OCI-LY7 (cell line): ENCODE results near the gene SAA2. TPM values are rescaled to one million over a fixed set of nuclear protein-coding genes. Genes with fewer than 3 reads are reported as not detected.

Source experiments
- BruUV-seq: library from RNA; stranded (reverse); fragments of 400-500 nt; replicated peaks from 2 replicates; lab custom pipeline; 2021; lab: Mats Ljungman, UMichigan
- CTCF ChIA-PET: fragments of 300-600 bp; sonication (Branson Sonifier 250); formaldehyde crosslinking; loops from one replicate; lab custom pipeline; 2022; ENCODE audit warnings: antibody characterized with exemption; ENCODE audit not compliant: unreplicated experiment; lab: Charles Lee
- POLR2A ChIA-PET: fragments of 300-600 bp; sonication (Branson Sonifier 250); formaldehyde crosslinking; loops from one replicate; lab custom pipeline; 2022; ENCODE audit warnings: antibody characterized with exemption; lab: Charles Lee
- DNase-seq: peaks from one replicate; pipeline ENCODE4 v3.0.0-alpha.2; 2015; ENCODE audit warnings: low spot score
- H2AFZ ChIP-seq: fragments of 200-600 bp; sonication (generic), shearing (Covaris generic); 2 replicates; pipeline ENCODE4 v1.6.1; 2014; ENCODE audit warnings: mild to moderate bottlenecking, antibody characterized with exemption, low read length, moderate library complexity
- H3K27ac ChIP-seq: fragments of 200-600 bp; sonication (generic); 2 replicates; pipeline ENCODE4 v1.5.1; 2014; ENCODE audit warnings: mixed run types, low read depth, mild to moderate bottlenecking, moderate library complexity, low read length, inconsistent platforms; ENCODE audit not compliant: poor library complexity, severe bottlenecking
- H3K36me3 ChIP-seq: fragments of 200-600 bp; sonication (generic); 2 replicates; pipeline ENCODE4 v1.6.1; 2014; ENCODE audit warnings: mild to moderate bottlenecking, antibody characterized with exemption, low read length, moderate library complexity, mixed read lengths; ENCODE audit not compliant: insufficient read depth
- H3K4me1 ChIP-seq: fragments of 200-600 bp; sonication (generic); 2 replicates; pipeline ENCODE4 v1.5.1; 2014; ENCODE audit warnings: mild to moderate bottlenecking, low read length; ENCODE audit not compliant: insufficient read depth, poor library complexity, severe bottlenecking
- H3K4me2 ChIP-seq: fragments of 200-600 bp; sonication (generic); 2 replicates; pipeline ENCODE4 v1.6.1; 2014; ENCODE audit warnings: mild to moderate bottlenecking, low read length
- H3K4me3 ChIP-seq: fragments of 200-600 bp; sonication (generic); 2 replicates; pipeline ENCODE4 v1.5.1; 2014; ENCODE audit warnings: mild to moderate bottlenecking, low read depth, low read length; ENCODE audit not compliant: poor library complexity, severe bottlenecking
- H3K79me2 ChIP-seq: fragments of 200-600 bp; sonication (generic); 2 replicates; pipeline ENCODE4 v1.6.1; 2016; ENCODE audit warnings: low read depth, mild to moderate bottlenecking, low read length, moderate library complexity, mixed read lengths; ENCODE audit not compliant: insufficient read depth
- H3K9me2 ChIP-seq: fragments of 200-600 bp; sonication (generic); 2 replicates; pipeline ENCODE4 v1.6.1; 2016; ENCODE audit warnings: mild to moderate bottlenecking, low read length, mixed read lengths; ENCODE audit not compliant: insufficient read depth
- H3K9me3 ChIP-seq: fragments of 200-600 bp; sonication (generic); 2 replicates; pipeline ENCODE4 v1.6.1; 2014; ENCODE audit warnings: mild to moderate bottlenecking, mixed run types, low read length, mixed read lengths
- H4K20me1 ChIP-seq: fragments of 200-600 bp; sonication (generic); 2 replicates; pipeline ENCODE4 v1.6.1; 2014; ENCODE audit warnings: mild to moderate bottlenecking, antibody characterized with exemption, low read length, moderate library complexity, mixed read lengths; ENCODE audit not compliant: insufficient read depth
- EZH2phosphoT487 ChIP-seq: fragments of 200-600 bp; sonication (generic); IDR thresholded peaks from 2 replicates; pipeline ENCODE4 v1.6.1; 2018; ENCODE audit warnings: low read depth, borderline replicate concordance, mild to moderate bottlenecking, mixed run types, antibody characterized with exemption, low read length, moderate library complexity, mixed read lengths
- intact Hi-C: fragments of 100-400 bp; cut with micrococcal nuclease; formaldehyde crosslinking; loops from one replicate; pipeline ENCODE4 v1.10.0; 2022; ENCODE audit not compliant: unreplicated experiment
- total RNA-seq, 2 experiments: library from RNA; depleted of rRNA in 1 of 2; stranded (reverse); fragments of >200 nt in 1 of 2; shearing (Covaris generic) in 1 of 2; gene quantifications; 2 replicates each; pipeline ENCODE4 v1.2.3, GENCODE V29; 2014 to 2022
- TF ChIP-seq, protein P1 (sequence below): fragments of 200-600 bp; sonication (generic); conservative IDR thresholded peaks from 2 replicates; pipeline ENCODE4 v1.5.1; 2014; ENCODE audit warnings: mild to moderate bottlenecking, antibody characterized with exemption, low read length, moderate library complexity, mixed read lengths

Gene SAA2
- total RNA-seq, 2 experiments from 2014 or later: not detected

DNA sequence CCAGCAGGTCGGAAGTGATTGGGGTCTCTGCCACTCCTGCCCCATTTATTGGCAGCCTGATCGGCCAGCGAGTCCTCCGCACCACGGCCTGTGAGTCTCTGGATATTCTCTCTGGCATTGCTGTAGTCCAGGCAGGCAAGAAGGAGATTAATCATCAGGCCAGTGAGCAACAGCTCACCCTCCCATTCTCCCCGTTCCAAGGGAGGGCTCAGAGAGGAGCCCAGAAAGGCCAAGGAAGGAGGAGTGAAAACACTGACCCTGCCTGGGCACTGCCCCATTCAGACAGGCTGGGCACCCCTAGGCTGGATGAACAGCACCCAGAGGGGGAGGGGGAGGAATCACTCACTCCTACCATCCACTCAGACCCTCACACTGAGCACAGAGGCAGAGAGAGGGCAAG is 3.1 kb downstream of the SAA2 start:
- Histone ChIP-seq H4K20me1 (no peaks in the 10 kb centered on the region), H3K9me3 (peaks cover 13% of the 10 kb centered on the region; the same call in 1 of the 2 replicates), H3K27ac (no peak overlapping the region), H3K4me1 (peaks cover 21% of the 10 kb centered on the region), H2AFZ (no peak overlapping the region), H3K79me2 (no peaks in the 10 kb centered on the region), H3K4me3 (no peak overlapping the region), H3K9me2 (no peaks in the 10 kb centered on the region), H3K36me3 (no peaks in the 10 kb centered on the region), H3K4me2 (no peak overlapping the region)
- BruUV-seq: no TSS peak
- CTCF ChIA-PET: no interaction called here
- no peak for DNase-seq
- POLR2A ChIA-PET: interaction anchor here (1.8 kb wide), 1 partner anchor 11 kb away, joined by 6 read pairs; no protein-coding TSS in a partner anchor
- TF ChIP-seq, protein P1, sequence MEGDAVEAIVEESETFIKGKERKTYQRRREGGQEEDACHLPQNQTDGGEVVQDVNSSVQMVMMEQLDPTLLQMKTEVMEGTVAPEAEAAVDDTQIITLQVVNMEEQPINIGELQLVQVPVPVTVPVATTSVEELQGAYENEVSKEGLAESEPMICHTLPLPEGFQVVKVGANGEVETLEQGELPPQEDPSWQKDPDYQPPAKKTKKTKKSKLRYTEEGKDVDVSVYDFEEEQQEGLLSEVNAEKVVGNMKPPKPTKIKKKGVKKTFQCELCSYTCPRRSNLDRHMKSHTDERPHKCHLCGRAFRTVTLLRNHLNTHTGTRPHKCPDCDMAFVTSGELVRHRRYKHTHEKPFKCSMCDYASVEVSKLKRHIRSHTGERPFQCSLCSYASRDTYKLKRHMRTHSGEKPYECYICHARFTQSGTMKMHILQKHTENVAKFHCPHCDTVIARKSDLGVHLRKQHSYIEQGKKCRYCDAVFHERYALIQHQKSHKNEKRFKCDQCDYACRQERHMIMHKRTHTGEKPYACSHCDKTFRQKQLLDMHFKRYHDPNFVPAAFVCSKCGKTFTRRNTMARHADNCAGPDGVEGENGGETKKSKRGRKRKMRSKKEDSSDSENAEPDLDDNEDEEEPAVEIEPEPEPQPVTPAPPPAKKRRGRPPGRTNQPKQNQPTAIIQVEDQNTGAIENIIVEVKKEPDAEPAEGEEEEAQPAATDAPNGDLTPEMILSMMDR: no peak
- no peak for TF ChIP-seq EZH2phosphoT487
- intact Hi-C loops: no loop called here

DNA sequence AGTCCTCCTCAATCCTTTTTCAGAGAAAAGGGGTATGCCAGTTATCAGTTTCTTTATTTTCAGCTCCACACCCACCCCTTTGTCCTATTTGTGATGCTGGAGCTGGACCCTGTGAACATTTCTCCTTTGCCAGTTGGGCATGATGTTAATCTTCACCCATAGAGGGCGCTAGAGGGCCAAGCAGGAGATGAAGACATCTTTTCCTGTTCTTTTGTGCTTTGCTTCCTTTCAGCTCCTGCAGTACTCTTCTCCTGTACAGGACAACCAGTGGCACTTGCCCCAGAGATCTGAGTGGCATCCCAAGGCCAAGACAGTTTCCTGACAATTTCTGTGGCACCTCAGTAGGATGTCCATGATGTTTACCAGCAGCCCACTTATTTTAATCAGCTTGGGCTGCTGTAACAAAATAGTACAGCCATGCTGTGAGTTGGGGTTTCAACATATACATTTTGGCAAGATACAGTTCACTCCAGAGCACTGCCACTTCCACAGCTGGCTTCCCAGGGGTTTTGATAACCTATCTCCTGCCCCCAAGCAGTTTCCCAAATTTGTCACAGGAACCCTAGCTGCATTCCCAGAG is 4.6 kb downstream of the SAA2 start:
- intact Hi-C loops: loop anchor here (2.0 to 5.0 kb wide), 3 partner anchors 78 to 283 kb away; partner anchors contain the start of genes GTF2H1, HPS5 and TSG101
- ChIA-PET CTCF (interaction anchor here (1.0 to 1.3 kb wide), 4 partner anchors 9 to 129 kb away, joined by 3 to 5 read pairs (median 4); no protein-coding TSS in a partner anchor), POLR2A (interaction anchor here (1.2 to 1.8 kb wide), 5 partner anchors 9 to 287 kb away, joined by 3 to 6 read pairs (median 4); no protein-coding TSS in a partner anchor)
- no peak overlapping the region for H3K27ac ChIP-seq
- H3K4me3 ChIP-seq: no peak overlapping the region
- H3K79me2 ChIP-seq: no peaks in the 10 kb centered on the region
- peak overlapping the region; percentile 75 for H2AFZ ChIP-seq
- no peaks in the 10 kb centered on the region for H3K9me2 ChIP-seq
- no peak overlapping the region for H3K4me2 ChIP-seq
- H3K9me3 ChIP-seq: peaks cover 13% of the 10 kb centered on the region; the same call in 1 of the 2 replicates
- H3K4me1 ChIP-seq: peaks cover 21% of the 10 kb centered on the region
- H4K20me1 ChIP-seq: no peaks in the 10 kb centered on the region
- H3K36me3 ChIP-seq: no peaks in the 10 kb centered on the region
- peak; percentile 81 for DNase-seq
- BruUV-seq: no TSS peak
- TF ChIP-seq, protein P1: peak; percentile 95
- no peak for TF ChIP-seq EZH2phosphoT487

DNA sequence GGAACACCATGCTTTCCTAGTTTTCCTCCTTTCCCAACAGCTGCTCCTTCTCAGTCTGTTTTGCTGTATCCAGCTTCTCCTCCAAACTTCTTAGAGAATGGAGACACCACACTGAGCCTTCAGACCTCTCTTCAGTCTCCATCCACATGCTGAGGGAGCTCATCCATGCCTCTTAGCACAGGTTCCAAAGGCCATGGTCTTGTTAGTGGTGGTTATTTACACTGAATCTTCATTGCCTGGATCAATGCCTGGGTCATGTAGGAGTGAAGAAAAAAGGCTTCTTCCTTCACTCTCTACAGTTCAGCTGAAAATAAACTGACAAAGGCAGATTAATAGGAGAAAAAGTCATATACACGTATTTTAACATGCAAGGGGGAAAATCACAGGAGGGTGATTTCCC is 8.8 kb downstream of the SAA2 start:
- no peak for TF ChIP-seq EZH2phosphoT487
- TF ChIP-seq, protein P1: no peak
- CTCF ChIA-PET: no interaction called here
- Histone ChIP-seq H3K4me2 (no peak overlapping the region), H3K4me3 (no peak overlapping the region), H3K4me1 (peaks cover 15% of the 10 kb centered on the region), H3K9me2 (no peaks in the 10 kb centered on the region), H2AFZ (no peak overlapping the region), H3K9me3 (peaks cover 13% of the 10 kb centered on the region; the same call in 1 of the 2 replicates), H3K79me2 (no peaks in the 10 kb centered on the region), H3K27ac (no peak overlapping the region), H4K20me1 (no peaks in the 10 kb centered on the region), H3K36me3 (no peaks in the 10 kb centered on the region)
- POLR2A ChIA-PET: interaction anchor here (0.6 to 0.7 kb wide), 2 partner anchors 185 to 261 kb away, joined by 3 read pairs; no protein-coding TSS in a partner anchor
- no TSS peak for BruUV-seq
- no peak for DNase-seq
- intact Hi-C loops: loop anchor here (5.0 kb wide), 2 partner anchors 83 to 288 kb away; partner anchors contain the start of genes GTF2H1, HPS5 and TSG101
